Naive thymus-derived CD4-positive, alpha-beta T cell (primary cell): ENCODE measurements around the gene NT5C1B. TPM values are rescaled to one million over a fixed set of nuclear protein-coding genes. Genes with fewer than 3 reads are reported as not detected.
A peak's percentile ranks its signal among the peaks of the same experiment; 100 is the strongest.

ENCODE experiments used
- ATAC-seq: fragments of 150-1000 bp; cut with Tn5 transposase; 2 replicates; pipeline ENCODE4 v1.10.0; 2021; ENCODE audit warnings: mild to moderate bottlenecking, moderate library complexity
- CTCF ChIA-PET: fragments of 350-600 bp; sonication (Branson Sonifier 250); formaldehyde crosslinking; loops from one replicate; lab custom pipeline; 2021; ENCODE audit warnings: antibody characterized with exemption; lab: Charles Lee
- POLR2A ChIA-PET: fragments of 350-600 bp; sonication (Branson Sonifier 250); formaldehyde crosslinking; loops from one replicate; lab custom pipeline; 2021; ENCODE audit warnings: antibody characterized with exemption, inconsistent platforms; lab: Charles Lee
- DNase-seq, 9 donors: peaks; one replicate each; pipeline versions ENCODE4 v3.0.0 to v3.0.0-alpha.2; 2020 to 2022; ENCODE audit warnings: mixed read lengths in 1 of 9
- H3K27ac ChIP-seq: one replicate; pipeline ENCODE4 v1.7.0; 2013; ENCODE audit warnings: mild to moderate bottlenecking, low read depth, low read length, moderate library complexity
- H3K27me3 ChIP-seq, 2 donors: one replicate each; pipeline ENCODE4 v1.7.0; 2013; ENCODE audit warnings: low read length in 2 of 2, mild to moderate bottlenecking in 2 of 2, moderate library complexity in 2 of 2; ENCODE audit not compliant: control insufficient read depth in 2 of 2, insufficient read depth in 2 of 2
- H3K36me3 ChIP-seq, 3 experiments: 1 replicate in 2 of 3; 2 replicates in 1 of 3; pipeline ENCODE4 v1.7.0; 2013; ENCODE audit warnings: low read length in 3 of 3, mild to moderate bottlenecking in 3 of 3, moderate library complexity in 1 of 3; ENCODE audit not compliant: insufficient read depth in 3 of 3, control insufficient read depth in 2 of 3
- H3K4me1 ChIP-seq, 2 donors: one replicate each; pipeline ENCODE4 v1.7.0; 2013; ENCODE audit warnings: low read length in 2 of 2, mild to moderate bottlenecking in 2 of 2, moderate library complexity in 1 of 2; ENCODE audit not compliant: control insufficient read depth in 2 of 2, insufficient read depth in 2 of 2
- H3K4me3 ChIP-seq: 2 replicates; pipeline ENCODE4 v1.7.0; 2013; ENCODE audit warnings: mild to moderate bottlenecking, low read length
- H3K9me3 ChIP-seq, 3 experiments: 1 replicate in 2 of 3; 2 replicates in 1 of 3; pipeline ENCODE4 v1.7.0; 2013; ENCODE audit warnings: low read length in 3 of 3; ENCODE audit not compliant: control insufficient read depth in 2 of 3
- H3K27ac Mint-ChIP-seq, 9 donors: one replicate each; pipeline ENCODE4 v1.8.0; 2020 to 2022; ENCODE audit warnings: mixed read lengths in 9 of 9, mild to moderate bottlenecking in 8 of 9, moderate library complexity in 5 of 9, inconsistent platforms in 2 of 9
- H3K27me3 Mint-ChIP-seq, 5 donors: one replicate each; pipeline ENCODE4 v1.8.0; 2021 to 2022; ENCODE audit warnings: mixed read lengths in 5 of 5, mild to moderate bottlenecking in 1 of 5
- H3K36me3 Mint-ChIP-seq, 5 donors: one replicate each; pipeline ENCODE4 v1.8.0; 2020 to 2022; ENCODE audit warnings: mixed read lengths in 5 of 5, mild to moderate bottlenecking in 3 of 5, inconsistent platforms in 1 of 5
- H3K4me1 Mint-ChIP-seq, 7 donors: one replicate each; pipeline ENCODE4 v1.8.0; 2020 to 2022; ENCODE audit warnings: mixed read lengths in 7 of 7, mild to moderate bottlenecking in 3 of 7, inconsistent platforms in 1 of 7
- H3K4me3 Mint-ChIP-seq, 10 donors: one replicate each; pipeline ENCODE4 v1.8.0; 2020 to 2022; ENCODE audit warnings: mild to moderate bottlenecking in 10 of 10, mixed read lengths in 10 of 10, moderate library complexity in 6 of 10, inconsistent platforms in 2 of 10
- H3K9me3 Mint-ChIP-seq, 11 donors: one replicate each; pipeline ENCODE4 v1.8.0; 2020 to 2022; ENCODE audit warnings: mixed read lengths in 11 of 11, mild to moderate bottlenecking in 4 of 11, inconsistent platforms in 1 of 11, moderate library complexity in 1 of 11
- intact Hi-C, 2 donors: fragments of 100-400 bp; cut with micrococcal nuclease; formaldehyde crosslinking; loops; one replicate each; pipeline ENCODE4 v1.15.1; 2023
- polyA plus RNA-seq, 2 donors: library from polyadenylated mRNA; unstranded; fragments of 300-500 nt; fragmentation: Illumina TruSeq; gene quantifications; one replicate each; pipeline ENCODE4 v1.2.3, GENCODE V29; 2021
- total RNA-seq, 6 experiments: library from RNA in 5 of 6; stranded (reverse) in 5 of 6; gene quantifications; 1 replicate in 5 of 6; 2 replicates in 1 of 6; pipeline ENCODE4 v1.2.3 and lab custom pipeline; 2021 to 2026

Gene NT5C1B
- total and polyA plus RNA-seq, 7 experiments from 2014 or later, result 0.39 to 0.50 TPM; not detected in 5

DNA sequence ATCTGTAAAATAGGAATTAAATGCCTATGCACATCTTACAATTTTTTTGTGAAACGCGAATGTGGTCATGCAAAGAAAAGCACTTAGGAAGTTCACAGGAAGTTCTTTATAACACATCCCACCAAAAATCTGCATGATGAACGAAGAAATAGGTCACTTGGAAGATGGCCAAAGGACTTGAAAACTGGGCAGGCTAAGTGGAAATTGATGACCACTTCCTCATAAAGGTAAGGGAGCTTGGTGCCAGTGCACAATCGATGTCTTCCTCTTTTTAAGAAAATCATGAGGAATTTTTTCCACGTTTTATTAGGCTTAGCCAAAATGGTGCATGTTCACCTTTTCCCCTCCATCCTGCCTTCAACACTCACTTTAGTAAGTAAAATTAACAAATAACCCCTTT, 8.2 kb upstream of the NT5C1B start:
- H3K4me3 ChIP-seq, result no peak overlapping the region
- H3K27me3 ChIP-seq, result no peaks in the 10 kb centered on the region
- POLR2A ChIA-PET, result no interaction called here
- Mint-ChIP-seq H3K27ac (no peak overlapping the region), H3K9me3 (peaks cover 0 to 11% (median 2%) of the 10 kb centered on the region in 11 donors), H3K27me3 (no peaks in the 10 kb centered on the region), H3K4me1 (no peaks in the 10 kb centered on the region), H3K36me3 (peaks cover 0 to 36% (median 21%) of the 10 kb centered on the region in 5 donors), H3K4me3 (no peak overlapping the region)
- no peaks in the 10 kb centered on the region for H3K4me1 ChIP-seq
- ATAC-seq (no peak), DNase-seq (no peak)
- CTCF ChIA-PET, result no interaction called here
- H3K9me3 ChIP-seq, result no peaks in the 10 kb centered on the region
- intact Hi-C loops, result no loop called here
- H3K36me3 ChIP-seq, result no peaks in the 10 kb centered on the region
- H3K27ac ChIP-seq, result no peak overlapping the region

DNA sequence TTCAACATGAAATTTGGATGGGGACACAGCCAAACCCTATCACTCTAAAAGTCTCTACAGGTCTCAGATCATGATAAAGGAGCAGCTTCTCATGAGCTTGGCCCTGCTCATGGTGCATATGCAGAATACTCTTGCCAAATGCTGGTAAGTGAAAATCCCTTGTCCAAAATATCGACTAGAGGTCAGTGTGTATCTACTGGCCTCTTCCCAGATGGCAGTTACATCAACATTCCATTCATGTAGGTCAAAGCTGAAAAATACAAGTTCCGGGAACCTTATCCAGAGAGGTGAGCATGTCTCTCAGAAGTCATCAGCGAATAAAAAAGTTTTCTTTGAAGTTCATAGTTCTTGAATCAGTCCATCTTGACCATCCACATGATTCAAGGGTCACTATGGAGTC, 7.6 kb upstream of the NT5C1B start:
- no peaks in the 10 kb centered on the region for H3K4me1 Mint-ChIP-seq
- Histone ChIP-seq H3K4me1 (no peaks in the 10 kb centered on the region), H3K9me3 (no peaks in the 10 kb centered on the region), H3K36me3 (no peaks in the 10 kb centered on the region), H3K27ac (no peak overlapping the region), H3K27me3 (no peaks in the 10 kb centered on the region), H3K4me3 (no peak overlapping the region)
- no peak for ATAC-seq
- ChIA-PET CTCF (no interaction called here), POLR2A (no interaction called here)
- DNase-seq, result no peak
- H3K36me3 Mint-ChIP-seq, result peaks cover 0 to 42% (median 26%) of the 10 kb centered on the region in 5 donors
- intact Hi-C loops, result no loop called here
- peaks cover 0 to 11% (median 2%) of the 10 kb centered on the region in 11 donors for H3K9me3 Mint-ChIP-seq
- no peak overlapping the region for H3K27ac Mint-ChIP-seq
- H3K27me3 Mint-ChIP-seq, result no peaks in the 10 kb centered on the region
- no peak overlapping the region for H3K4me3 Mint-ChIP-seq

DNA sequence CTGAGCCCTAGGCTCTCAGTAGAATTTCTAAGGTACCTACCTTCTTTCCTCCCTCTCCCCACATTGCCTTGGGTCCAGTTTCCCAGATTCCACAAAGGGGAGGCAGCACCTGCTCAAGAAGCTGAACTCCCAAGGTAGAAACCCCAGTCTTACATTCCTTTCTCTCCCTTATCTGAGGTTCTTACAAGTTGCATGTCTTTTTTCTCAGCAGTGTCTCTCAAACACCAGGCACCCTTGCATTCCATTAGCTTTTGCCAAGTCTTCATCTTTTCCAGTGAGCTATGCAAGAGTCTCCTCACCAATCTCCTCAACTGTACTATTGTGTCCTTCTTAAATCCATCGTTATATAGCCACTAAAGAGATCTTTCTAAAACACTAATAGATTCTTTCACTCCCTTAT, 4.1 kb upstream of the NT5C1B start:
- Mint-ChIP-seq H3K36me3 (peaks cover 4 to 59% (median 30%) of the 10 kb centered on the region in 5 donors), H3K27ac (no peak overlapping the region), H3K9me3 (peaks cover 0 to 11% (median 2%) of the 10 kb centered on the region in 11 donors), H3K4me1 (peaks cover 0 to 4% (median 0%) of the 10 kb centered on the region in 7 donors), H3K27me3 (no peaks in the 10 kb centered on the region), H3K4me3 (no peak overlapping the region)
- no peaks in the 10 kb centered on the region for H3K36me3 ChIP-seq
- CTCF ChIA-PET, result no interaction called here
- POLR2A ChIA-PET, result no interaction called here
- no peak overlapping the region for H3K27ac ChIP-seq
- no peaks in the 10 kb centered on the region for H3K27me3 ChIP-seq
- ATAC-seq, result no peak
- no peaks in the 10 kb centered on the region for H3K4me1 ChIP-seq
- no peaks in the 10 kb centered on the region for H3K9me3 ChIP-seq
- intact Hi-C loops, result no loop called here
- no peak for DNase-seq
- no peak overlapping the region for H3K4me3 ChIP-seq

DNA sequence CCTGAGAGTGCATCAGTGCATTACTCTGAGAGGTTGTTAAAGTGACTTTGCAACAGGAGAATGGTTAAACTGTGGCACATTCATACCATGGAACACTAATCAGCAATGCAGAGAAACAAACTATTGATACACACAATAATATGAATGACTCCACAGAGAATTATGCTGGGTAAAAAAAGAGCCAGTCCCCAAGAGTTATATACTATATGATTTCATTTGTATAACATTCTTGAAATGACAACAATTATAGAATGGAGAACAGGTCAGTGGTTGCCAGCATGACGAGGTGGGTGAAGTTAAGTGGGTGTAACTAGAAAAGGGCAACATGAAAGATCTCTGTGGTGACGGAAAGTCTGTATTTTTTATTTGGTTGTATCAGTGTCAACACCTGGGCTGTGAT, 3.0 kb upstream of the NT5C1B start:
- no peaks in the 10 kb centered on the region for H3K27me3 ChIP-seq
- no peak for DNase-seq
- H3K27me3 Mint-ChIP-seq, result no peaks in the 10 kb centered on the region

DNA sequence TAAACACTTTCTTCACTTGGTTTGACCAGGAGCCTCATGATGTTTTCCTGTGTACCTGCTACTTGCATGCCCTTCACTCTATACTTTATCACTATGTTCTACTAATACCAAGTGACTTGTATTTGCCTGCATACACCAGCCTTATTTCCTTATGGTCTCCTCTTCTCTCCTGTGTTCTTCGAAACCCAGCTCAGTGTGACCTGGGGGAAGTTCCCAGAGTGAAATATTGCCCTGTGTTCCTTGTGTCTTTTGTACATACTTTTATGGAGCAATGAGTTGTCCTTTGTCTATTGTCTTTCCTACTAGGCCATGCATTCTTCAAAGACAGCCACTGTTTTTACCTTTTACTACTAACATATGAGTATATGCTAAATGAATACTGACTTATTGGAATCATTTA, 567 bp downstream of the NT5C1B start:
- ChIA-PET POLR2A (no interaction called here), CTCF (no interaction called here)
- Mint-ChIP-seq H3K36me3 (peaks cover 5 to 69% (median 48%) of the 10 kb centered on the region in 5 donors), H3K4me1 (peaks cover 0 to 4% (median 0%) of the 10 kb centered on the region in 7 donors), H3K27me3 (no peaks in the 10 kb centered on the region), H3K27ac (no peak overlapping the region), H3K9me3 (peaks cover 0 to 27% (median 14%) of the 10 kb centered on the region in 11 donors), H3K4me3 (no peak overlapping the region)
- no peak for ATAC-seq
- H3K4me1 ChIP-seq, result no peaks in the 10 kb centered on the region
- intact Hi-C loops, result no loop called here
- DNase-seq, result no peak
- H3K4me3 ChIP-seq, result no peak overlapping the region
- no peak overlapping the region for H3K27ac ChIP-seq
- no peaks in the 10 kb centered on the region for H3K27me3 ChIP-seq
- peaks cover 0 to 3% (median 0%) of the 10 kb centered on the region in 3 experiments for H3K36me3 ChIP-seq
- peaks cover 0 to 6% (median 0%) of the 10 kb centered on the region in 3 experiments for H3K9me3 ChIP-seq

More for the DNA sequence above, 3.0 kb upstream of the NT5C1B start:
- H3K4me1 ChIP-seq, result no peaks in the 10 kb centered on the region
- no peaks in the 10 kb centered on the region for H3K36me3 ChIP-seq
- peaks cover 0 to 4% (median 0%) of the 10 kb centered on the region in 7 donors for H3K4me1 Mint-ChIP-seq
- no peak overlapping the region for H3K27ac ChIP-seq
- H3K36me3 Mint-ChIP-seq, result peaks cover 4 to 61% (median 32%) of the 10 kb centered on the region in 5 donors
- H3K4me3 Mint-ChIP-seq, result peak overlapping the region in 1 of 10 donors; percentile 15
- ATAC-seq, result no peak
- H3K9me3 Mint-ChIP-seq, result peaks cover 0 to 11% (median 2%) of the 10 kb centered on the region in 11 donors
- no peak overlapping the region for H3K4me3 ChIP-seq
- intact Hi-C loops, result no loop called here
- ChIA-PET CTCF (no interaction called here), POLR2A (no interaction called here)
- H3K9me3 ChIP-seq, result no peaks in the 10 kb centered on the region
- H3K27ac Mint-ChIP-seq, result no peak overlapping the region

DNA sequence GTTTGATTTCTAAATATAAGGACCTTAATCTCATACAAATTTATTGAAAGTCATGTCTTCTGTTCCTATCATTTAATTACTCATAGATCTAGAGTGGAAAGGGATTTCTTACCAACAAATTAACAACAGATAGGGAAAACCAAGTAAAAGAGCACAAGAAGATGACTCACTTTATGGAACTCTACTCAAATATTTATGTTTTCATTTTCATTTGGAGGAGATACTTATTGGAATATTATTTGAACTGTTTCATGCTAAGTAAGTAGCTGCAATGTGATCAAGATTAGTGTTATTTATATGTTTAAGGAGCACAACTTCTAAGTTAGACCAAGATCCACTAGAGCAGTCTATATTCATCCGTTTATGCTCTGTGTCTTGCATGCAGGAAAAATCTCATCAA, 1.3 kb downstream of the NT5C1B start:
- Mint-ChIP-seq H3K9me3 (peaks cover 0 to 34% (median 15%) of the 10 kb centered on the region in 11 donors), H3K27me3 (no peaks in the 10 kb centered on the region), H3K4me1 (peaks cover 0 to 4% (median 0%) of the 10 kb centered on the region in 7 donors), H3K4me3 (no peak overlapping the region), H3K27ac (no peak overlapping the region), H3K36me3 (peaks cover 7 to 71% (median 50%) of the 10 kb centered on the region in 5 donors)
- CTCF ChIA-PET, result no interaction called here
- Histone ChIP-seq H3K9me3 (peaks cover 0 to 6% (median 0%) of the 10 kb centered on the region in 3 experiments), H3K4me1 (no peaks in the 10 kb centered on the region), H3K36me3 (peaks cover 0 to 3% (median 0%) of the 10 kb centered on the region in 3 experiments), H3K27me3 (no peaks in the 10 kb centered on the region), H3K4me3 (no peak overlapping the region), H3K27ac (no peak overlapping the region)
- POLR2A ChIA-PET, result no interaction called here
- intact Hi-C loops, result no loop called here
- no peak for DNase-seq
- ATAC-seq, result no peak

DNA sequence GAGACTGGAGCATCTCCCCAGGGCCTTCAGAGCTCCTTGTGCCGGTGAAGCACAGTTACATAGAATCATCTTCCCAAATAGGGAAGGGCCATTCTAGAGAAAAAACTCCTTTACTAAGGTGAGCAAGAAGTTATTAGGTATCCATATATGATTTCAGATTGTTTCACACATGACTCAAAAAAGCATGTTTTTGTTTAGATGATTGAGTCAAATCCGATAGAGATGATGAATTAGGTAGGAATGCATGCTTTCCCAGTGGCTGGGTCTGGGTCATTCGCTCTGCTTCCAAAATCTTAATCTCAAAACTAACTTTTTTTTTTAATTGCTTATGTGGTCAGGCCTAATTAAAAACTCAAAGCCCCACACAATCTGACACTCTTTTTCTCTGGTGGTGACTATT, 3.8 kb downstream of the NT5C1B start:
- Mint-ChIP-seq H3K4me1 (peaks cover 0 to 4% (median 0%) of the 10 kb centered on the region in 7 donors), H3K9me3 (peaks cover 0 to 46% (median 15%) of the 10 kb centered on the region in 11 donors), H3K4me3 (no peak overlapping the region), H3K27me3 (no peaks in the 10 kb centered on the region), H3K27ac (no peak overlapping the region), H3K36me3 (peaks cover 3 to 60% (median 47%) of the 10 kb centered on the region in 5 donors)
- peaks cover 0 to 3% (median 0%) of the 10 kb centered on the region in 3 experiments for H3K36me3 ChIP-seq
- H3K27me3 ChIP-seq, result no peaks in the 10 kb centered on the region
- no peaks in the 10 kb centered on the region for H3K4me1 ChIP-seq
- intact Hi-C loops, result no loop called here
- no peak for DNase-seq
- ChIA-PET CTCF (no interaction called here), POLR2A (no interaction called here)
- H3K27ac ChIP-seq, result no peak overlapping the region
- H3K4me3 ChIP-seq, result no peak overlapping the region
- ATAC-seq, result no peak
- H3K9me3 ChIP-seq, result peaks cover 0 to 6% (median 0%) of the 10 kb centered on the region in 3 experiments
